OCI-LY1 (cell line): ENCODE measurements around the gene EGFL8.

Experiments
- H2AFZ ChIP-seq: fragments of 200-600 bp; sonication (generic), shearing (Covaris generic); 2 replicates; pipeline ENCODE4 v1.6.0; 2014; ENCODE audit warnings: antibody characterized with exemption, mild to moderate bottlenecking, low read length
- H3F3A ChIP-seq: fragments of 200-600 bp; sonication (generic), shearing (Covaris generic); 2 replicates; pipeline ENCODE4 v1.6.0; 2014; ENCODE audit warnings: mild to moderate bottlenecking, antibody characterized with exemption, low read length, moderate library complexity; ENCODE audit not compliant: insufficient read depth
- H3K27ac ChIP-seq: fragments of 200-600 bp; sonication (generic); 2 replicates; pipeline ENCODE4 v1.5.1; 2014; ENCODE audit warnings: low read length, mixed run types, mild to moderate bottlenecking, low read depth; ENCODE audit not compliant: poor library complexity, severe bottlenecking
- H3K27me3 ChIP-seq: fragments of 200-600 bp; sonication (generic); 2 replicates; pipeline ENCODE4 v1.6.0; 2014; ENCODE audit warnings: antibody characterized with exemption, mild to moderate bottlenecking, low read length, moderate library complexity; ENCODE audit not compliant: insufficient read depth
- H3K36me3 ChIP-seq: fragments of 200-600 bp; sonication (generic); 2 replicates; pipeline ENCODE4 v1.6.1; 2014; ENCODE audit warnings: mild to moderate bottlenecking, antibody characterized with exemption, low read length, moderate library complexity, mixed read lengths; ENCODE audit not compliant: insufficient read depth
- H3K4me1 ChIP-seq: fragments of 200-600 bp; sonication (generic); 2 replicates; pipeline ENCODE4 v1.5.1; 2014; ENCODE audit warnings: mild to moderate bottlenecking, low read length, moderate library complexity; ENCODE audit not compliant: insufficient read depth, severe bottlenecking
- H3K4me2 ChIP-seq: fragments of 200-600 bp; sonication (generic), shearing (Covaris generic); 2 replicates; pipeline ENCODE4 v1.6.1; 2014; ENCODE audit warnings: low read length
- H3K4me3 ChIP-seq: fragments of 200-600 bp; sonication (generic); 2 replicates; pipeline ENCODE4 v1.5.1; 2014; ENCODE audit warnings: low read length, low read depth, mild to moderate bottlenecking, mixed read lengths; ENCODE audit not compliant: poor library complexity, severe bottlenecking
- H3K79me2 ChIP-seq: fragments of 200-600 bp; shearing (Covaris generic); 2 replicates; pipeline ENCODE4 v1.6.1; 2016; ENCODE audit warnings: mixed run types, low read length, mixed read lengths; ENCODE audit not compliant: insufficient read depth
- H3K9ac ChIP-seq: fragments of 200-600 bp; sonication (generic), shearing (Covaris generic); 2 replicates; pipeline ENCODE4 v1.6.1; 2014; ENCODE audit warnings: mild to moderate bottlenecking, low read length, mixed read lengths
- H3K9me2 ChIP-seq: fragments of 200-600 bp; sonication (generic), shearing (Covaris generic); 2 replicates; pipeline ENCODE4 v1.6.1; 2014; ENCODE audit warnings: low read depth, mild to moderate bottlenecking, low read length, mixed read lengths
- H3K9me3 ChIP-seq: fragments of 200-600 bp; shearing (Covaris generic); 2 replicates; pipeline ENCODE4 v1.6.1; 2014; ENCODE audit warnings: low read length, mixed read lengths
- H4K20me1 ChIP-seq: fragments of 200-600 bp; sonication (generic), shearing (Covaris generic); 2 replicates; pipeline ENCODE4 v1.6.0; 2016; ENCODE audit warnings: mild to moderate bottlenecking, low read length; ENCODE audit not compliant: insufficient read depth
- EZH2 ChIP-seq: fragments of 200-600 bp; sonication (generic), shearing (Covaris generic); IDR thresholded peaks from 2 replicates; pipeline ENCODE4 v1.8.0; 2017; ENCODE audit warnings: borderline replicate concordance, mixed run types, mild to moderate bottlenecking, antibody characterized with exemption, low read length, moderate library complexity, mixed read lengths
- TF ChIP-seq, protein P1 (sequence below): fragments of 200-600 bp; sonication (generic), shearing (Covaris generic); IDR thresholded peaks from 2 replicates; pipeline ENCODE4 v1.5.1; 2017; ENCODE audit warnings: mild to moderate bottlenecking, antibody characterized with exemption, low read length, moderate library complexity, mixed read lengths

EGFL8 gene

DNA sequence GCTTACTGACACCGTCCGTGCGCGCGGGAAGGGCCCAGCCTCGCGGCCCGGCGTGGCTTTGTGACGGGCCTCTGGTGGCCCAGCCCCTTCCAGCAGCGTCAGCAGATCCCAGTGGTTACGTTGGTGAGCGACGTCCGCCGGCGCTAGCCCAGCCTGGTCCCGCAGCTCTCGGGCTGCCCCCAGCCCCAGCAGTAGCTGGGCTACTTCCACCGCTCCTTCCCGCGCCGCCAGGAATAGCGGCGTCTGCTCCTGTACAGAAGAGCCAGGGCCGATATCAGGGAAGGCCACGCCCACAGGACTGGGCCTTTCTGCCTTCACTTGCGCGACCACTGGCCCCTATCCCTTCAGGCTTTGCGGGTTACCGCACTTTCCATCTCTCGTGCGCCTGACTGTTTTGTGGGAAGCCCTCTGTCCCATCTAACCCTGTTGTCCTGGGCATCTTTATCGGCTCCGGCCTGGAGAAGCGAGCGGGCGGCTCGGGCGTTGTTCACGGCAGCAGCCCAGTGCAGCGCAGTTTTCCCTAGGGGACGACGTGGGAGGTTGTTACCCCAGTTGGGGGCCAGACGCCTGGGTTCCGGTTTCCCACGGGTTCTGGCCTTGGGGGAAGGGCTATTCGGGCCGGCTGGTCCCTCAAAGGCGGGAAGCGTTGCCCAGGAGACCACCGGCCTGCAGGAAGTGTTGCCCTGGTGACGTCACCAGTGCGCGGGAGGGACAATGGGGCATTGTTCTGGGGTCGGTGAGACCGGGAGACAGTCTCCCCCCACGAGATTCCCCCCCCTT lies 31.7 kb downstream of the EGFL8 start:
- H3K4me3 ChIP-seq, result peak overlapping the region; percentile 77
- H3K9me3 ChIP-seq, result no peaks in the 10 kb centered on the region
- TF ChIP-seq, protein P1, sequence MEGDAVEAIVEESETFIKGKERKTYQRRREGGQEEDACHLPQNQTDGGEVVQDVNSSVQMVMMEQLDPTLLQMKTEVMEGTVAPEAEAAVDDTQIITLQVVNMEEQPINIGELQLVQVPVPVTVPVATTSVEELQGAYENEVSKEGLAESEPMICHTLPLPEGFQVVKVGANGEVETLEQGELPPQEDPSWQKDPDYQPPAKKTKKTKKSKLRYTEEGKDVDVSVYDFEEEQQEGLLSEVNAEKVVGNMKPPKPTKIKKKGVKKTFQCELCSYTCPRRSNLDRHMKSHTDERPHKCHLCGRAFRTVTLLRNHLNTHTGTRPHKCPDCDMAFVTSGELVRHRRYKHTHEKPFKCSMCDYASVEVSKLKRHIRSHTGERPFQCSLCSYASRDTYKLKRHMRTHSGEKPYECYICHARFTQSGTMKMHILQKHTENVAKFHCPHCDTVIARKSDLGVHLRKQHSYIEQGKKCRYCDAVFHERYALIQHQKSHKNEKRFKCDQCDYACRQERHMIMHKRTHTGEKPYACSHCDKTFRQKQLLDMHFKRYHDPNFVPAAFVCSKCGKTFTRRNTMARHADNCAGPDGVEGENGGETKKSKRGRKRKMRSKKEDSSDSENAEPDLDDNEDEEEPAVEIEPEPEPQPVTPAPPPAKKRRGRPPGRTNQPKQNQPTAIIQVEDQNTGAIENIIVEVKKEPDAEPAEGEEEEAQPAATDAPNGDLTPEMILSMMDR, result no peak
- TF ChIP-seq EZH2, result no peak
- H4K20me1 ChIP-seq, result no peaks in the 10 kb centered on the region
- no peaks in the 10 kb centered on the region for H3K79me2 ChIP-seq
- no peaks in the 10 kb centered on the region for H3K36me3 ChIP-seq
- peak overlapping the region; percentile 86 for H3K4me2 ChIP-seq
- peak overlapping the region; percentile 87 for H3K9ac ChIP-seq
- no peak overlapping the region for H2AFZ ChIP-seq
- no peaks in the 10 kb centered on the region for H3K27me3 ChIP-seq
- 0 out of 2 replicates have a peak, but pooled peaks cover 3% of the 10 kb centered on the region for H3F3A ChIP-seq
- H3K27ac ChIP-seq, result peak overlapping the region; percentile 73
- peaks cover 46% of the 10 kb centered on the region for H3K4me1 ChIP-seq
- no peaks in the 10 kb centered on the region for H3K9me2 ChIP-seq

DNA sequence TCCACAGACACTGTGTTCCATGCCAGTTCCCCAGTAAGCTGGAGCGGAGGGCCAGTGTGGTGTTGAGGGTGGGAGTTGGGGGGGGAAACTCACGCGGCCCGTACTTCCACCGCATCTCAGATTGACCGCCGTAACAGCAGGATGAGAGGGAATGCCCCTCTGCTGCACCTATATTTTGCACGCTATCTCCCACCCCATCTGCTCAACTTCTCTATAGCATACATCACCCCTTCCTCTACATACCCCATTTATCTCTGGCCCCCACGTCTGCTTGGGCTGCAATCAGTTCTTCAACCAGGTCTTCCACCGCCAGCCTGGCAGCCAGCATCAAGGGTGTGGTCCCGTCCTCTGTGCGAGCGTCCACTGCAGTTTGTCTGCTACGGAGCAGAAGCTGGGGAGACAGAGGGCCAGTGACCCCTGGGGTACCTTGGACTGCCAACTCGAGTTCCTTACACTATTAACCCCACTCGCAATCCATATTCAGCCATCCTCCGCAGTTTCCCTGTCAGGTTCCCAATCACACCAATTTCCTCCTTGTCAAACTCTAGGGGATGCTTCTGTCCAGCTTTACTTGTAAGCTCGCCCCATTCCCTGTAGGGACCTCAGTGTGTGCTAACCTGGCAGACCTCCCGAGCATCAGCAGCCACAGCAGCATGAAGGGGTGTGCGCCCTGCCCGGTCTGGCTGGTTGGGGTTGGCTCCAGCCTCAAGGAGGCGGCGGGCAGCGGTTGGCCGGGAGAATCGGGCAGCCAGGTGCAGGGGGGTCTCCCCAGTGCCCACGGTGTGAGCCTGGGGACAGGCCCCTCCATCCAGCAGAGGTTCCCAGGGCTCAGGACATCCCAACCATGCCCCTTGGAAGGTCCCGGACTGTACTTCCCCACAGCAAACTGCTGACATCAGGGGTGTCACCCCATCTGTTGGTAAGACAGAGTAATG lies 32.6 kb downstream of the EGFL8 start:
- Histone ChIP-seq H3K27ac (peak overlapping the region; percentile 5), H2AFZ (no peak overlapping the region), H3K9ac (peak overlapping the region; percentile 87), H3K9me2 (no peaks in the 10 kb centered on the region), H3K36me3 (no peaks in the 10 kb centered on the region), H3F3A (0 out of 2 replicates have a peak, but pooled peaks cover 3% of the 10 kb centered on the region), H3K4me1 (peaks cover 37% of the 10 kb centered on the region), H3K4me2 (peak overlapping the region; percentile 86), H3K9me3 (no peaks in the 10 kb centered on the region), H3K79me2 (no peaks in the 10 kb centered on the region), H3K27me3 (no peaks in the 10 kb centered on the region), H4K20me1 (no peaks in the 10 kb centered on the region), H3K4me3 (peak overlapping the region; percentile 77)
- TF ChIP-seq EZH2, result no peak
- TF ChIP-seq, protein P1, result peak; percentile 34; the same call in 1 of the 2 replicates

DNA sequence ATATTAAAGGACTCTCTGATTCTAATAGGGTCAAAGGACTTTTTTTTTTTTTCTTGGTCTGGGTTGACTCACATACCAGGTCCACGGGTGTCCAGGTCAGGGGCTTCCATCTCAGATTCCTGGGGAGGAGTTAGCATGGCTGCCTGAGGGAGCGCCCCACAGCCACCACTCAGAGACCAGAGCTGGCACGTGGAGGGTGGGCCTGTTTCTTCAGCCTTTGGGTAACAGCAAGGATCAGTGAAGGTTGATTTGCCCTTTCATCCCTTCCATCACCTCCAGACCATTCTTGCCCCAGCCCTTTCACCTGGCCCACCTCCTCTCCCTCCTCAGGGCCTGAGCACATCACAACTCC lies 33.9 kb downstream of the EGFL8 start:
- no peaks in the 10 kb centered on the region for H4K20me1 ChIP-seq
- no peak overlapping the region for H3K4me2 ChIP-seq
- H3F3A ChIP-seq, result 0 out of 2 replicates have a peak, but pooled peaks cover 2% of the 10 kb centered on the region
- no peak overlapping the region for H2AFZ ChIP-seq
- no peak overlapping the region for H3K27ac ChIP-seq
- no peaks in the 10 kb centered on the region for H3K27me3 ChIP-seq
- peaks cover 25% of the 10 kb centered on the region for H3K4me1 ChIP-seq
- no peak overlapping the region for H3K4me3 ChIP-seq
- no peaks in the 10 kb centered on the region for H3K9me2 ChIP-seq
- H3K9me3 ChIP-seq, result no peaks in the 10 kb centered on the region
- no peaks in the 10 kb centered on the region for H3K79me2 ChIP-seq
- H3K36me3 ChIP-seq, result no peaks in the 10 kb centered on the region
- TF ChIP-seq, protein P1, result no peak
- TF ChIP-seq EZH2, result no peak
- no peak overlapping the region for H3K9ac ChIP-seq
